GM10266 (cell line): ENCODE data around the gene BCL7C.
"Not testable (repeated sequence)": the region's sequence is repeated elsewhere in the genome, so short reads cannot be mapped to it uniquely, and the experiment has no call there.

Source experiments
- DNase-seq: peaks from one replicate; pipeline ENCODE4 v3.0.0; 2012; ENCODE audit errors: extremely low spot score
- TF ChIP-seq, protein P1 (sequence below): IDR thresholded peaks from 2 replicates; pipeline ENCODE4 v1.5.1; 2012; ENCODE audit warnings: mild to moderate bottlenecking, low read depth; ENCODE audit not compliant: control insufficient read depth, insufficient read depth; ENCODE audit errors: missing control alignments

The BCL7C gene

GRCh38 chr16:30893417-30893743 lies 497 bp downstream of the BCL7C start:
- TF ChIP-seq, protein P1, sequence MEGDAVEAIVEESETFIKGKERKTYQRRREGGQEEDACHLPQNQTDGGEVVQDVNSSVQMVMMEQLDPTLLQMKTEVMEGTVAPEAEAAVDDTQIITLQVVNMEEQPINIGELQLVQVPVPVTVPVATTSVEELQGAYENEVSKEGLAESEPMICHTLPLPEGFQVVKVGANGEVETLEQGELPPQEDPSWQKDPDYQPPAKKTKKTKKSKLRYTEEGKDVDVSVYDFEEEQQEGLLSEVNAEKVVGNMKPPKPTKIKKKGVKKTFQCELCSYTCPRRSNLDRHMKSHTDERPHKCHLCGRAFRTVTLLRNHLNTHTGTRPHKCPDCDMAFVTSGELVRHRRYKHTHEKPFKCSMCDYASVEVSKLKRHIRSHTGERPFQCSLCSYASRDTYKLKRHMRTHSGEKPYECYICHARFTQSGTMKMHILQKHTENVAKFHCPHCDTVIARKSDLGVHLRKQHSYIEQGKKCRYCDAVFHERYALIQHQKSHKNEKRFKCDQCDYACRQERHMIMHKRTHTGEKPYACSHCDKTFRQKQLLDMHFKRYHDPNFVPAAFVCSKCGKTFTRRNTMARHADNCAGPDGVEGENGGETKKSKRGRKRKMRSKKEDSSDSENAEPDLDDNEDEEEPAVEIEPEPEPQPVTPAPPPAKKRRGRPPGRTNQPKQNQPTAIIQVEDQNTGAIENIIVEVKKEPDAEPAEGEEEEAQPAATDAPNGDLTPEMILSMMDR: no peak
- DNase-seq: no peak

- no peak for DNase-seq
- TF ChIP-seq, protein P1: no peak
These were observed 1.0 kb downstream of the BCL7C start for GRCh38 chr16:30892670-30893416.

GRCh38 chr16:30891043-30891823 lies 2.6 kb downstream of the BCL7C start:
- DNase-seq: not testable (repeated sequence)

DNA sequence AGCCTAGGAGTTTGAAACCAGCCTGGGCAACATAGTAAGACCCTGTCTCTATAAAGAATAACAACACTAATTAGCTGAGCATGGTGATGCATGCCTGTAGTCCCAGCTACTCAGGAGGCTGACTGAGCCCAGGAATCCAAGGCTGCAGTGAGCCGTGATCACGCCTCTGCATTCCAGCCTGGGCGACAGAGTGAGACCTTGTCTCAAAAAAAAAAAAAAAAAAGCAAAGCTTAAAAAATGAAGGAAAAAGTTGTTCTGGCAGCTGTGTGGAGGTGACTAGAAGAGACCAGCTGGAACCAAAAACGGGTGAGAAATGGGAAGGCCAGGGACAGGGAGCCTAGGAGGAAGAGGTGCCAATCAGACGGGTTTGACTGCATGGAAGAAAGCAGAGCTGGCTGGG lies 4.2 kb downstream of the BCL7C start:
- TF ChIP-seq, protein P1: no peak
- no peak for DNase-seq

DNA sequence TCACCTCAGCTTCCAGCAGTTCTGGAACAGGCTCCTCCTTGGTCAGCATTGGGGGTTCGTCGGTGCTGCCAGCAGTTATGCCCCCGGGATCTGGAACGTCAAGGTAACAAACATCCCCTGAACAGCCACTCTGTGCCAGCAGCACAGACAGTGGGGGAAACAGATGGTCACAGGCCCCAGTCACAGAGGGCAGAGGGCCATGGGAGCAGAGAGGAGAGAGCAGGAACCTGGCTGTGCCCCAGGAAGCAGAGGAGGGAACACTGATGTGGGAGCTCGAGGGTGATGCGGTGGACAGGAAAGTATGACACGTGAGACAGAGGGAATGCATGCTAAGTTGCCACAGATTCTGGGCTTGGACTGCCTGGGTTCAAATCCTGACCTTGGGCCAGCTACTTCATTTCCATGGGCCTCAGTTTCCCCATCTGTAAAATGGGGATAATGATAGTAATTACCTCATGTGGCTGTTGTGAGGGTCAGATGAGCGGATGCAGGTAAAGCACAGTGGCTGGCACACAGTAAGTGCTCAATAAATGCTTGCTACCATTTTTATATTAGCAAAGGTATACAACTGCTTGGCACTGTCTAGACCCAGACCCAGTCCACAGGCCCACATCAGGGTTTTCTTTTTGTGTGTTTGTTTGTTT lies 4.9 kb downstream of the BCL7C start:
- TF ChIP-seq, protein P1: no peak

DNA sequence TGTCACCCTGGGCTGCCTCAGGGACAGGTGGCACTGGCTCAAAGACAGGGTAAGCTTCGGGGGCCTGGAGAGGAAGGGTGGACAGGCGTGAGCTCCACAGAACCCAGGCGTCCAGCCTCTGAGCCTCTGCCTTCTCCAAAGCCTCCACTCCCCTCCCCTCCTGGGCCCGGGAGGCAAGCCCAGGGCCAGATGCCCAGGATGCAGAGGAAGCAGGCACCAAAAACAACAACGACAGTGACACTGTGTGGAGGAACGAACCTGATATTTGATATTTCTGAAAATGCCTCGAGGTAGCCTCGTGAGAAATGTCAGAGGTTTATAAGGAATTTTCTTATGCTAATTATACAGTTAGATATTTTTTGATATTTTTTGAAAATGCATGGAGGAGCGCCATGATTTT lies 6.0 kb downstream of the BCL7C start:
- DNase-seq: no peak
- TF ChIP-seq, protein P1: no peak

More for the DNA sequence above, 4.9 kb downstream of the BCL7C start:
- no peak for DNase-seq

DNA sequence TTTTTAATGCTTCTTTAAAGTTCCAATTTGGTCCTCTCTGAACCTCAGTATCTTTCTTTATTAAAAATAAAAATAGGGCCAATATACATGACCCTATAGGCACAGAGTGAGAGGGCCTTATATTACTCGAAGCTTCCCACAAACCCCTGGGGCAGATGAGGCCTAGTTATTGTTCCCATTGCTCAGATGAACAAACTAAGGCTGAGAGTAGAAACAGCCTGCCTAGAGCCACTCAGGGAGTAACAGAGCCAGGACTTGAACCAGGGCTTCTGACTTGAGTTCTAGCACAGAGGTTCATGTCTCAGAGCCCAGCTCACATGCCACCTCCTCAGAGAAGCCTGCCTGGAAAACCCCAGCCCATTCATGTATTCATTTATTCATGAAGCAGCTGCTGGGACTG lies 7.7 kb downstream of the BCL7C start:
- DNase-seq: no peak

More for the DNA sequence above, 7.7 kb downstream of the BCL7C start:
- TF ChIP-seq, protein P1: no peak
